Measurements from ENCODE around the gene PRKAR2A.
"Not testable (repeated sequence)": the region's sequence is repeated elsewhere in the genome, so short reads cannot be mapped to it uniquely, and the experiment has no call there.

The PRKAR2A gene

GRCh38 chr3:48804930-48805329, 42.7 kb downstream of the PRKAR2A start:
- H3K36me3 ChIP-seq (ENCODE audit: control insufficient read depth in 2 of 2, insufficient read depth in 2 of 2, low read length in 2 of 2), result no peaks in the 10 kb centered on the region
- no peaks in the 10 kb centered on the region for H3K9me3 ChIP-seq (ENCODE audit: control insufficient read depth in 2 of 2, low read length in 2 of 2)
- H3K4me1 ChIP-seq (ENCODE audit: control insufficient read depth, insufficient read depth, low read length), result no peaks in the 10 kb centered on the region
- H3K4me3 ChIP-seq (ENCODE audit: low read length in 2 of 2), result no peak overlapping the region
- no peaks in the 10 kb centered on the region for H3K27me3 ChIP-seq (ENCODE audit: control insufficient read depth in 1 of 2, insufficient read depth in 2 of 2, low read length in 2 of 2)
- H3K9ac ChIP-seq (ENCODE audit: low read length in 2 of 2), result no peak overlapping the region
- H3K27ac ChIP-seq (ENCODE audit: low read length), result no peak overlapping the region

- not testable (repeated sequence) for H3K27me3 ChIP-seq (ENCODE audit: control insufficient read depth in 1 of 2, insufficient read depth in 2 of 2, low read length in 2 of 2); H3K4me1 ChIP-seq (ENCODE audit: control insufficient read depth, insufficient read depth, low read length); H3K27ac ChIP-seq (ENCODE audit: low read length); H3K9ac ChIP-seq (ENCODE audit: low read length in 2 of 2); H3K9me3 ChIP-seq (ENCODE audit: control insufficient read depth in 2 of 2, low read length in 2 of 2); H3K36me3 ChIP-seq (ENCODE audit: control insufficient read depth in 2 of 2, insufficient read depth in 2 of 2, low read length in 2 of 2); H3K4me3 ChIP-seq (ENCODE audit: low read length in 2 of 2)
Measured at GRCh38 chr3:48800831-48801230, 46.8 kb downstream of the PRKAR2A start.

GRCh38 chr3:48798998-48799397, 48.7 kb downstream of the PRKAR2A start:
- Histone ChIP-seq H3K9ac (ENCODE audit: low read length in 2 of 2) (no peak overlapping the region), H3K9me3 (ENCODE audit: control insufficient read depth in 2 of 2, low read length in 2 of 2) (no peaks in the 10 kb centered on the region), H3K4me1 (ENCODE audit: control insufficient read depth, insufficient read depth, low read length) (no peaks in the 10 kb centered on the region), H3K27ac (ENCODE audit: low read length) (no peak overlapping the region), H3K4me3 (ENCODE audit: low read length in 2 of 2) (no peak overlapping the region), H3K27me3 (ENCODE audit: control insufficient read depth in 1 of 2, insufficient read depth in 2 of 2, low read length in 2 of 2) (no peaks in the 10 kb centered on the region), H3K36me3 (ENCODE audit: control insufficient read depth in 2 of 2, insufficient read depth in 2 of 2, low read length in 2 of 2) (no peaks in the 10 kb centered on the region)

GRCh38 chr3:48797626-48798025, 50.0 kb downstream of the PRKAR2A start:
- Histone ChIP-seq H3K4me1 (ENCODE audit: control insufficient read depth, insufficient read depth, low read length) (no peaks in the 10 kb centered on the region), H3K36me3 (ENCODE audit: control insufficient read depth in 2 of 2, insufficient read depth in 2 of 2, low read length in 2 of 2) (peaks cover 0 to 4% of the 10 kb centered on the region in 2 donors), H3K9ac (ENCODE audit: low read length in 2 of 2) (no peak overlapping the region), H3K27me3 (ENCODE audit: control insufficient read depth in 1 of 2, insufficient read depth in 2 of 2, low read length in 2 of 2) (no peaks in the 10 kb centered on the region), H3K4me3 (ENCODE audit: low read length in 2 of 2) (no peak overlapping the region), H3K9me3 (ENCODE audit: control insufficient read depth in 2 of 2, low read length in 2 of 2) (no peaks in the 10 kb centered on the region), H3K27ac (ENCODE audit: low read length) (no peak overlapping the region)

GRCh38 chr3:48795997-48796732, 51.5 kb downstream of the PRKAR2A start:
- Histone ChIP-seq H3K36me3 (ENCODE audit: control insufficient read depth in 2 of 2, insufficient read depth in 2 of 2, low read length in 2 of 2) (peaks cover 0 to 4% of the 10 kb centered on the region in 2 donors), H3K27me3 (ENCODE audit: control insufficient read depth in 1 of 2, insufficient read depth in 2 of 2, low read length in 2 of 2) (no peaks in the 10 kb centered on the region), H3K4me1 (ENCODE audit: control insufficient read depth, insufficient read depth, low read length) (no peaks in the 10 kb centered on the region), H3K27ac (ENCODE audit: low read length) (no peak overlapping the region), H3K9me3 (ENCODE audit: control insufficient read depth in 2 of 2, low read length in 2 of 2) (no peaks in the 10 kb centered on the region), H3K9ac (ENCODE audit: low read length in 2 of 2) (no peak overlapping the region), H3K4me3 (ENCODE audit: low read length in 2 of 2) (no peak overlapping the region)

- H3K9me3 ChIP-seq (ENCODE audit: control insufficient read depth in 2 of 2, low read length in 2 of 2); H3K27ac ChIP-seq (ENCODE audit: low read length); H3K4me3 ChIP-seq (ENCODE audit: low read length in 2 of 2); H3K4me1 ChIP-seq (ENCODE audit: control insufficient read depth, insufficient read depth, low read length); H3K27me3 ChIP-seq (ENCODE audit: control insufficient read depth in 1 of 2, insufficient read depth in 2 of 2, low read length in 2 of 2); H3K9ac ChIP-seq (ENCODE audit: low read length in 2 of 2): not testable (repeated sequence)
- H3K36me3 ChIP-seq (ENCODE audit: control insufficient read depth in 2 of 2, insufficient read depth in 2 of 2, low read length in 2 of 2), result peaks cover 7 to 10% of the 10 kb centered on the region in 2 donors
Measured at GRCh38 chr3:48793484-48793883, 54.2 kb downstream of the PRKAR2A start.

GRCh38 chr3:48789665-48790064, 58.0 kb downstream of the PRKAR2A start:
- no peaks in the 10 kb centered on the region for H3K4me1 ChIP-seq (ENCODE audit: control insufficient read depth, insufficient read depth, low read length)
- no peak overlapping the region for H3K9ac ChIP-seq (ENCODE audit: low read length in 2 of 2)
- H3K9me3 ChIP-seq (ENCODE audit: control insufficient read depth in 2 of 2, low read length in 2 of 2), result no peaks in the 10 kb centered on the region
- no peaks in the 10 kb centered on the region for H3K27me3 ChIP-seq (ENCODE audit: control insufficient read depth in 1 of 2, insufficient read depth in 2 of 2, low read length in 2 of 2)
- H3K36me3 ChIP-seq (ENCODE audit: control insufficient read depth in 2 of 2, insufficient read depth in 2 of 2, low read length in 2 of 2), result peaks cover 9 to 12% of the 10 kb centered on the region in 2 donors
- no peak overlapping the region for H3K4me3 ChIP-seq (ENCODE audit: low read length in 2 of 2)
- no peak overlapping the region for H3K27ac ChIP-seq (ENCODE audit: low read length)

- no peaks in the 10 kb centered on the region for H3K9me3 ChIP-seq (ENCODE audit: control insufficient read depth in 2 of 2, low read length in 2 of 2)
- no peak overlapping the region for H3K4me3 ChIP-seq (ENCODE audit: low read length in 2 of 2)
- no peak overlapping the region for H3K27ac ChIP-seq (ENCODE audit: low read length)
- no peak overlapping the region for H3K9ac ChIP-seq (ENCODE audit: low read length in 2 of 2)
- no peaks in the 10 kb centered on the region for H3K27me3 ChIP-seq (ENCODE audit: control insufficient read depth in 1 of 2, insufficient read depth in 2 of 2, low read length in 2 of 2)
- H3K4me1 ChIP-seq (ENCODE audit: control insufficient read depth, insufficient read depth, low read length), result no peaks in the 10 kb centered on the region
- peaks cover 12% of the 10 kb centered on the region in 2 donors for H3K36me3 ChIP-seq (ENCODE audit: control insufficient read depth in 2 of 2, insufficient read depth in 2 of 2, low read length in 2 of 2)
Measured at GRCh38 chr3:48788544-48789162, 59.0 kb downstream of the PRKAR2A start.

GRCh38 chr3:48784426-48785120, 63.1 kb downstream of the PRKAR2A start:
- Histone ChIP-seq H3K9ac (ENCODE audit: low read length in 2 of 2) (no peak overlapping the region), H3K4me3 (ENCODE audit: low read length in 2 of 2) (no peak overlapping the region), H3K9me3 (ENCODE audit: control insufficient read depth in 2 of 2, low read length in 2 of 2) (no peaks in the 10 kb centered on the region), H3K27ac (ENCODE audit: low read length) (no peak overlapping the region), H3K27me3 (ENCODE audit: control insufficient read depth in 1 of 2, insufficient read depth in 2 of 2, low read length in 2 of 2) (no peaks in the 10 kb centered on the region), H3K36me3 (ENCODE audit: control insufficient read depth in 2 of 2, insufficient read depth in 2 of 2, low read length in 2 of 2) (peaks cover 11 to 18% of the 10 kb centered on the region in 2 donors), H3K4me1 (ENCODE audit: control insufficient read depth, insufficient read depth, low read length) (no peaks in the 10 kb centered on the region)

GRCh38 chr3:48783304-48783703, 64.4 kb downstream of the PRKAR2A start:
- no peak overlapping the region for H3K9ac ChIP-seq (ENCODE audit: low read length in 2 of 2)
- H3K9me3 ChIP-seq (ENCODE audit: control insufficient read depth in 2 of 2, low read length in 2 of 2), result no peaks in the 10 kb centered on the region
- no peak overlapping the region for H3K27ac ChIP-seq (ENCODE audit: low read length)
- H3K4me1 ChIP-seq (ENCODE audit: control insufficient read depth, insufficient read depth, low read length), result peaks cover 2% of the 10 kb centered on the region
- H3K27me3 ChIP-seq (ENCODE audit: control insufficient read depth in 1 of 2, insufficient read depth in 2 of 2, low read length in 2 of 2), result no peaks in the 10 kb centered on the region
- peaks cover 9 to 10% of the 10 kb centered on the region in 2 donors for H3K36me3 ChIP-seq (ENCODE audit: control insufficient read depth in 2 of 2, insufficient read depth in 2 of 2, low read length in 2 of 2)
- no peak overlapping the region for H3K4me3 ChIP-seq (ENCODE audit: low read length in 2 of 2)

GRCh38 chr3:48782046-48782445, 65.6 kb downstream of the PRKAR2A start:
- no peaks in the 10 kb centered on the region for H3K9me3 ChIP-seq (ENCODE audit: control insufficient read depth in 2 of 2, low read length in 2 of 2)
- H3K4me3 ChIP-seq (ENCODE audit: low read length in 2 of 2), result no peak overlapping the region
- peaks cover 10 to 15% of the 10 kb centered on the region in 2 donors for H3K36me3 ChIP-seq (ENCODE audit: control insufficient read depth in 2 of 2, insufficient read depth in 2 of 2, low read length in 2 of 2)
- no peaks in the 10 kb centered on the region for H3K27me3 ChIP-seq (ENCODE audit: control insufficient read depth in 1 of 2, insufficient read depth in 2 of 2, low read length in 2 of 2)
- no peak overlapping the region for H3K9ac ChIP-seq (ENCODE audit: low read length in 2 of 2)
- peaks cover 2% of the 10 kb centered on the region for H3K4me1 ChIP-seq (ENCODE audit: control insufficient read depth, insufficient read depth, low read length)
- H3K27ac ChIP-seq (ENCODE audit: low read length), result no peak overlapping the region
